ENCODE measurements around the gene SLC25A44. TPM values are rescaled to one million over a fixed set of nuclear protein-coding genes. Genes with fewer than 3 reads are reported as not detected.

SLC25A44 gene
- total and polyA plus RNA-seq, 8 donors = 4.9 to 9.9 (median 7.1) TPM

- no peak for TF ChIP-seq POLR2A (IDR thresholded peaks at IDR 0.05)
- no peak for DNase-seq
- intact Hi-C loops (cut with DNase I; ENCODE audit: low total_unique reads) = no loop called here
- Histone ChIP-seq H3K9me3 (no peaks in the 10 kb centered on the region), H3K27me3 (no peaks in the 10 kb centered on the region), H3K27ac (no peak overlapping the region), H3K36me3 (peaks cover 83 to 100% (median 100%) of the 10 kb centered on the region in 4 donors), H3K4me3 (no peak overlapping the region), H3K4me1 (no peaks in the 10 kb centered on the region)
- 90 to 96% (median 93%) methylated on average over 2 of the region's 2 CpGs for WGBS, 5 donors
Observed at GRCh38 chr1:156260896-156261295, 67.0 kb downstream of the SLC25A44 start.

Small RNA genes lying within 50 kb of the gene (small RNA-seq; reads per million reads assigned to genes)
- gene RF00568 = 0 reads per million in 4 donors

Other genes starting within 250 kb of the SLC25A44 start
- 100 to 1,000 TPM in 3 of 5 donors, 10 to 100 TPM in 2; 34.8 to 376 (median 180) TPM for gene ARHGEF2, start 215.6 kb upstream of the SLC25A44 start, total RNA-seq
- 10 to 100 TPM; 20.4 to 27.6 (median 24.7) TPM for gene ARHGEF2, start 215.6 kb upstream of the SLC25A44 start, polyA plus RNA-seq
- gene SSR2, start 173.2 kb upstream of the SLC25A44 start, total RNA-seq = 100 to 1,000 TPM in 4 of 5 donors, 10 to 100 TPM in 1; 67.1 to 354 (median 216) TPM
- gene SSR2, start 173.2 kb upstream of the SLC25A44 start, polyA plus RNA-seq = 100 to 1,000 TPM; 223 to 309 (median 242) TPM
- 10 to 100 TPM in 3 of 5 donors, 1 to 10 TPM in 2; 6.4 to 41.1 (median 14.0) TPM for gene UBQLN4, start 140.3 kb upstream of the SLC25A44 start, total RNA-seq
- 10 to 100 TPM; 17.3 to 25.5 (median 20.6) TPM for gene UBQLN4, start 140.3 kb upstream of the SLC25A44 start, polyA plus RNA-seq
- gene LAMTOR2, start 139.3 kb upstream of the SLC25A44 start, total RNA-seq = 10 to 100 TPM in 3 of 5 donors, 1 to 10 TPM in 1, not detected in 1; 7.0 to 40.6 (median 21.4) TPM
- 100 to 1,000 TPM; 123 to 170 (median 158) TPM for gene LAMTOR2, start 139.3 kb upstream of the SLC25A44 start, polyA plus RNA-seq
- gene RAB25, start 132.9 kb upstream of the SLC25A44 start, total RNA-seq = 100 to 1,000 TPM in 3 of 5 donors, 10 to 100 TPM in 2; 36.7 to 249 (median 216) TPM
- 100 to 1,000 TPM; 126 to 267 (median 168) TPM for gene RAB25, start 132.9 kb upstream of the SLC25A44 start, polyA plus RNA-seq
- 10 to 100 TPM in 1 of 5 donors, 1 to 10 TPM in 2, not detected in 2; 1.5 to 11.0 (median 1.6) TPM for gene MEX3A, start 111.6 kb upstream of the SLC25A44 start, total RNA-seq
- gene MEX3A, start 111.6 kb upstream of the SLC25A44 start, polyA plus RNA-seq = 1 to 10 TPM in 1 of 3 donors, under 1 TPM in 1, not detected in 1; 0.25 to 1.1 TPM
- 100 to 1,000 TPM in 4 of 5 donors, 10 to 100 TPM in 1; 53.1 to 630 (median 318) TPM for gene LMNA, start 79.4 kb upstream of the SLC25A44 start, total RNA-seq
- 100 to 1,000 TPM; 108 to 201 (median 132) TPM for gene LMNA, start 79.4 kb upstream of the SLC25A44 start, polyA plus RNA-seq
- gene SEMA4A, start 40.5 kb upstream of the SLC25A44 start, total RNA-seq = 10 to 100 TPM in 2 of 5 donors, 1 to 10 TPM in 3; 2.6 to 23.3 (median 8.5) TPM
- gene SEMA4A, start 40.5 kb upstream of the SLC25A44 start, polyA plus RNA-seq = 10 to 100 TPM in 1 of 3 donors, 1 to 10 TPM in 2; 4.1 to 13.9 (median 4.7) TPM
- gene PMF1, start 18.9 kb downstream of the SLC25A44 start, total RNA-seq = 10 to 100 TPM in 3 of 5 donors, 1 to 10 TPM in 2; 5.3 to 54.9 (median 15.6) TPM
- 10 to 100 TPM; 68.7 to 73.5 (median 68.8) TPM for gene PMF1, start 18.9 kb downstream of the SLC25A44 start, polyA plus RNA-seq
- gene BGLAP, start 48.1 kb downstream of the SLC25A44 start, total RNA-seq = not detected
- 1 to 10 TPM in 2 of 3 donors, not detected in 1; 1.5 to 1.9 TPM for gene BGLAP, start 48.1 kb downstream of the SLC25A44 start, polyA plus RNA-seq
- 1 to 10 TPM in 2 of 5 donors, under 1 TPM in 1, not detected in 2; 0.43 to 2.9 (median 2.0) TPM for gene PAQR6, start 54.0 kb downstream of the SLC25A44 start, total RNA-seq
- 1 to 10 TPM; 1.4 to 4.3 (median 2.0) TPM for gene PAQR6, start 54.0 kb downstream of the SLC25A44 start, polyA plus RNA-seq
- gene SMG5, start 88.7 kb downstream of the SLC25A44 start, total RNA-seq = 100 to 1,000 TPM in 1 of 5 donors, 10 to 100 TPM in 4; 29.8 to 199 (median 51.6) TPM
- 10 to 100 TPM; 20.2 to 29.1 (median 22.3) TPM for gene SMG5, start 88.7 kb downstream of the SLC25A44 start, polyA plus RNA-seq
- 10 to 100 TPM in 2 of 5 donors, 1 to 10 TPM in 2, not detected in 1; 1.1 to 21.4 (median 9.4) TPM for gene TMEM79, start 90.2 kb downstream of the SLC25A44 start, total RNA-seq
- gene TMEM79, start 90.2 kb downstream of the SLC25A44 start, polyA plus RNA-seq = 10 to 100 TPM in 1 of 3 donors, 1 to 10 TPM in 2; 1.5 to 24.9 (median 2.7) TPM
- gene GLMP, start 101.6 kb downstream of the SLC25A44 start, total RNA-seq = 10 to 100 TPM in 4 of 5 donors, 1 to 10 TPM in 1; 1.4 to 92.9 (median 19.7) TPM
- gene GLMP, start 101.6 kb downstream of the SLC25A44 start, polyA plus RNA-seq = 10 to 100 TPM; 20.8 to 37.4 (median 35.9) TPM
- gene VHLL, start 105.2 kb downstream of the SLC25A44 start, total RNA-seq = not detected
- gene VHLL, start 105.2 kb downstream of the SLC25A44 start, polyA plus RNA-seq = not detected
- gene CCT3, start 144.2 kb downstream of the SLC25A44 start, total RNA-seq = 100 to 1,000 TPM in 3 of 5 donors, 10 to 100 TPM in 2; 39.1 to 252 (median 124) TPM
- 100 to 1,000 TPM; 110 to 122 (median 115) TPM for gene CCT3, start 144.2 kb downstream of the SLC25A44 start, polyA plus RNA-seq
- not detected for gene TSACC, start 144.4 kb downstream of the SLC25A44 start, total RNA-seq
- under 1 TPM in 1 of 3 donors, not detected in 2; 0.98 TPM for gene TSACC, start 144.4 kb downstream of the SLC25A44 start, polyA plus RNA-seq
- not detected for gene RHBG, start 175.1 kb downstream of the SLC25A44 start, total RNA-seq
- gene RHBG, start 175.1 kb downstream of the SLC25A44 start, polyA plus RNA-seq = under 1 TPM in 1 of 3 donors, not detected in 2; 0.70 TPM

Data from stomach (tissue), 9 donors.